GM18499 (cell line): ENCODE results near the gene MAMDC4.
"Not testable (repeated sequence)": the region's sequence is repeated elsewhere in the genome, so short reads cannot be mapped to it uniquely, and the experiment has no call there.

ENCODE experiments used
- ATAC-seq: cut with Tn5 transposase; IDR thresholded peaks from one replicate; pipeline ENCODE4 v1.9.1; 2021; ENCODE audit warnings: moderate number of reproducible peaks; ENCODE audit not compliant: insufficient read depth, unreplicated experiment

MAMDC4 gene

GRCh38 chr9:136837856-136838277, 14.3 kb upstream of the MAMDC4 start:
- ATAC-seq = not testable (repeated sequence)

- no peak for ATAC-seq
Measured at GRCh38 chr9:136838314-136839228, 13.6 kb upstream of the MAMDC4 start.

GRCh38 chr9:136839229-136840139, 12.7 kb upstream of the MAMDC4 start:
- ATAC-seq = no peak

GRCh38 chr9:136840140-136840876, 11.8 kb upstream of the MAMDC4 start:
- no peak for ATAC-seq

- no peak for ATAC-seq
Measured at GRCh38 chr9:136840877-136841645, 11.1 kb upstream of the MAMDC4 start.

GRCh38 chr9:136841646-136842379, 10.3 kb upstream of the MAMDC4 start:
- ATAC-seq = not testable (repeated sequence)

- not testable (repeated sequence) for ATAC-seq
Measured at GRCh38 chr9:136842380-136842948, 9.7 kb upstream of the MAMDC4 start, which contains the start of gene AJM1. AJM1 (plus strand) TSS chr9:136842478; CDS start chr9:136844415, 1,937 bp downstream.

- not testable (repeated sequence) for ATAC-seq
Measured at GRCh38 chr9:136843159-136843800, 8.9 kb upstream of the MAMDC4 start.

GRCh38 chr9:136843801-136844740, 8.1 kb upstream of the MAMDC4 start:
- ATAC-seq = not testable (repeated sequence)

- ATAC-seq = no peak
Measured at GRCh38 chr9:136844761-136845464, 7.2 kb upstream of the MAMDC4 start.

- ATAC-seq = no peak
Measured at GRCh38 chr9:136845465-136846260, 6.5 kb upstream of the MAMDC4 start.

- ATAC-seq = no peak
Measured at GRCh38 chr9:136846376-136847087, 5.6 kb upstream of the MAMDC4 start.

- no peak for ATAC-seq
Measured at GRCh38 chr9:136847088-136847825, 4.9 kb upstream of the MAMDC4 start.

- ATAC-seq = no peak
Measured at GRCh38 chr9:136847826-136848392, 4.2 kb upstream of the MAMDC4 start.
